ENCODE measurements around the gene RNF17. TPM values are rescaled to one million over a fixed set of nuclear protein-coding genes. Genes with fewer than 3 reads are reported as not detected.

The RNF17 gene
- polyA plus RNA-seq, 6 donors from 2014 or later: 0.21 to 0.34 TPM; not detected in 4

GRCh38 chr13:24875566-24875965 is 111.6 kb downstream of the RNF17 start:
- Mint-ChIP-seq H3K4me1 (no peaks in the 10 kb centered on the region), H3K27me3 (peaks cover 16 to 28% (median 23%) of the 10 kb centered on the region in 3 donors), H3K4me3 (no peak overlapping the region), H3K27ac (no peak overlapping the region), H3K36me3 (no peaks in the 10 kb centered on the region), H3K9me3 (no peaks in the 10 kb centered on the region)
- DNase-seq (no peak), ATAC-seq (ENCODE audit: low read depth in 2 of 2) (no peak)

- no peaks in the 10 kb centered on the region for H3K4me1 Mint-ChIP-seq
- H3K36me3 Mint-ChIP-seq: no peaks in the 10 kb centered on the region
- H3K27me3 Mint-ChIP-seq: peaks cover 12 to 23% (median 22%) of the 10 kb centered on the region in 3 donors
- ATAC-seq (ENCODE audit: low read depth in 2 of 2) (no peak), DNase-seq (no peak)
- H3K27ac Mint-ChIP-seq: peak overlapping the region in 1 of 6 donors; percentile 3
- H3K9me3 Mint-ChIP-seq: no peaks in the 10 kb centered on the region
- H3K4me3 Mint-ChIP-seq: no peak overlapping the region
Measured at GRCh38 chr13:24877531-24877930, 113.6 kb downstream of the RNF17 start.

DNA sequence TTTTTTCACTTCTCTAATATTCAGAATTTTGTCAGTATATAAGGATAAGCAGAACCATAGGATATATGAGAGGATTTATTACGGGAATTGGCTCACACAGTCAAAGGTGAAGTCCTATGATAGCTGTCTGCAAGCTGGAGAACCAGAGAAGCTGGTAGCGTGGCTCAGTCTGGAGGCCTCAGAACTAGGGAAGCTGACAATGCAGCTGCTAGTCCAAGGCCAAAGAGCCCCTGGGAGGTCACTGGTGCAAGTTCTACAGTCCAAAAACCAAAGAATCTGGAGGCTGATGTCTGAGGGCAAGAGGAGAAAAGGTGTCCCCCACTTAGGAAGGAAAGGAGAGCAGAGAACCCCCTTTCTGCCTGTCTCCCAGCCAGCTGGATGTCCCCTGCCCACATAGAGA is 114.4 kb downstream of the RNF17 start:
- ATAC-seq (ENCODE audit: low read depth in 2 of 2) (no peak), DNase-seq (no peak)
- H3K27ac Mint-ChIP-seq: no peak overlapping the region
- no peak overlapping the region for H3K4me3 Mint-ChIP-seq
- peaks cover 0 to 5% of the 10 kb centered on the region in 2 donors for H3K36me3 Mint-ChIP-seq
- H3K27me3 Mint-ChIP-seq: peaks cover 5 to 22% (median 15%) of the 10 kb centered on the region in 3 donors
- H3K9me3 Mint-ChIP-seq: no peaks in the 10 kb centered on the region
- H3K4me1 Mint-ChIP-seq: no peaks in the 10 kb centered on the region

GRCh38 chr13:24882665-24883064 is 118.7 kb downstream of the RNF17 start:
- Mint-ChIP-seq H3K4me1 (no peaks in the 10 kb centered on the region), H3K27me3 (no peaks in the 10 kb centered on the region), H3K4me3 (no peak overlapping the region), H3K36me3 (peaks cover 8 to 13% of the 10 kb centered on the region in 2 donors), H3K27ac (peak overlapping the region in 1 of 6 donors; percentile 63), H3K9me3 (no peaks in the 10 kb centered on the region)
- no peak for ATAC-seq (ENCODE audit: low read depth in 2 of 2)
- DNase-seq: no peak

GRCh38 chr13:24887759-24888158 is 123.8 kb downstream of the RNF17 start:
- no peak for DNase-seq
- Mint-ChIP-seq H3K36me3 (peaks cover 32 to 38% of the 10 kb centered on the region in 2 donors), H3K9me3 (no peaks in the 10 kb centered on the region), H3K4me3 (no peak overlapping the region), H3K27me3 (no peaks in the 10 kb centered on the region), H3K27ac (peak overlapping the region in 1 of 6 donors; percentile 49), H3K4me1 (peaks cover 0 to 14% (median 5%) of the 10 kb centered on the region in 3 donors)
- ATAC-seq (ENCODE audit: low read depth in 2 of 2): peak in 1 of 2 donors; percentile 34

GRCh38 chr13:24888291-24888931 is 124.4 kb downstream of the RNF17 start:
- Mint-ChIP-seq H3K27me3 (no peaks in the 10 kb centered on the region), H3K9me3 (no peaks in the 10 kb centered on the region), H3K4me1 (peaks cover 0 to 14% (median 5%) of the 10 kb centered on the region in 3 donors), H3K36me3 (peaks cover 28 to 45% of the 10 kb centered on the region in 2 donors), H3K27ac (no peak overlapping the region), H3K4me3 (no peak overlapping the region)
- DNase-seq: no peak
- no peak for ATAC-seq (ENCODE audit: low read depth in 2 of 2)

- no peak for ATAC-seq (ENCODE audit: low read depth in 2 of 2)
- Mint-ChIP-seq H3K4me1 (peaks cover 0 to 18% (median 5%) of the 10 kb centered on the region in 3 donors), H3K27me3 (no peaks in the 10 kb centered on the region), H3K9me3 (no peaks in the 10 kb centered on the region), H3K4me3 (no peak overlapping the region), H3K36me3 (peaks cover 24 to 58% of the 10 kb centered on the region in 2 donors), H3K27ac (peak overlapping the region in 1 of 6 donors; percentile 40)
- DNase-seq: no peak
Measured at GRCh38 chr13:24890256-24890655, 126.3 kb downstream of the RNF17 start.

GRCh38 chr13:24891476-24892108 is 127.6 kb downstream of the RNF17 start:
- Mint-ChIP-seq H3K27me3 (no peaks in the 10 kb centered on the region), H3K27ac (peak overlapping the region in 4 of 6 donors; percentile 17 to 64 (median 35)), H3K4me3 (no peak overlapping the region)

GRCh38 chr13:24892829-24893228 is 128.9 kb downstream of the RNF17 start:
- peaks cover 33 to 50% of the 10 kb centered on the region in 2 donors for H3K36me3 Mint-ChIP-seq
- H3K9me3 Mint-ChIP-seq: no peaks in the 10 kb centered on the region
- no peaks in the 10 kb centered on the region for H3K27me3 Mint-ChIP-seq
- DNase-seq (no peak), ATAC-seq (ENCODE audit: low read depth in 2 of 2) (no peak)
- peaks cover 0 to 18% (median 5%) of the 10 kb centered on the region in 3 donors for H3K4me1 Mint-ChIP-seq
- no peak overlapping the region for H3K4me3 Mint-ChIP-seq
- peak overlapping the region in 1 of 6 donors; percentile 79 for H3K27ac Mint-ChIP-seq

More at GRCh38 chr13:24891476-24892108, 127.6 kb downstream of the RNF17 start:
- DNase-seq (no peak), ATAC-seq (ENCODE audit: low read depth in 2 of 2) (no peak)
- Mint-ChIP-seq H3K4me1 (peaks cover 0 to 18% (median 5%) of the 10 kb centered on the region in 3 donors), H3K36me3 (peaks cover 29 to 50% of the 10 kb centered on the region in 2 donors), H3K9me3 (no peaks in the 10 kb centered on the region)

DNA sequence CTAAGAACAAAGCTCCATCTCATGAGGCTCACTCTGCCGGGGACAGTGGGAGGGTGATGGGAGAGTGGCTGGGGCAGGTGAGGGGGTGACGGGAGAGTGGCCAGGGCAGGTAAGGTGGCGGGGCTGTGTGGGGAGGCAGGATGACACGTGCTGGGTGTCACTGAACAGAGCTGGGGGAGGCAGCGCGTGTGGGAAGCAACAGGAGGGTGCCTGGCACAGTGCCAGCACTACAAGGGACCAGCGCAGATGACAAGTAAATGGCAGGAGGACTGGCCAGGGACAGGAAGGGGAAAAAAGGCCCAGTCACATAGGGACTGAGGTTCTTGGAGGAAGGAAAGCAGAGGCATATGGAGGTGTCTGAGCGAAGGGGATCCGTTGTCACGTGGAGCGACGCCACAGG is 129.9 kb downstream of the RNF17 start:
- H3K4me1 Mint-ChIP-seq: peaks cover 0 to 18% (median 3%) of the 10 kb centered on the region in 3 donors
- DNase-seq (no peak), ATAC-seq (ENCODE audit: low read depth in 2 of 2) (no peak)
- no peaks in the 10 kb centered on the region for H3K9me3 Mint-ChIP-seq
- no peaks in the 10 kb centered on the region for H3K27me3 Mint-ChIP-seq
- peak overlapping the region in 2 of 6 donors; percentile 45 to 65 for H3K27ac Mint-ChIP-seq
- H3K4me3 Mint-ChIP-seq: peak overlapping the region in 1 of 8 donors; percentile 43
- peaks cover 33 to 50% of the 10 kb centered on the region in 2 donors for H3K36me3 Mint-ChIP-seq

- Mint-ChIP-seq H3K36me3 (peaks cover 35 to 50% of the 10 kb centered on the region in 2 donors), H3K4me1 (peaks cover 0 to 18% (median 3%) of the 10 kb centered on the region in 3 donors), H3K9me3 (no peaks in the 10 kb centered on the region), H3K27ac (peak overlapping the region in 1 of 6 donors; percentile 65), H3K27me3 (no peaks in the 10 kb centered on the region), H3K4me3 (peak overlapping the region in 1 of 8 donors; percentile 43)
- ATAC-seq (ENCODE audit: low read depth in 2 of 2) (no peak), DNase-seq (no peak)
Measured at GRCh38 chr13:24894277-24894971, 130.5 kb downstream of the RNF17 start.

DNA sequence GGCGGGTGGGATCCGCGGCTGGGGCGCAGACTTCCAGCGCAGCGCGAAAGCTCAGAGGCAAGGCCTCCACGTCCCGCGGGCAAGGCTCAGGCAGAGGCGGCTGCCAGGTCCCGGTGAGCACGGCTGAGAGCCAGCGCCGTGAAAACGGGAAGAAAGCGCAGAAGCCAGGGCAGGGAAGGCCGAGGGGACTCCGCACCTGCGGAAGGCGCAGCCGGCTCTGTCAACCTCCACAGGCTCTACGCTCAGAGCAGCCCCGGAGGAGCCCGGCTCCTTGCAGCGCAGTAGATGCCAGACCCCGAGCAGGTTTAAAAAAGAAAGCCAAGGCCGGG is 131.0 kb downstream of the RNF17 start:
- no peak overlapping the region for H3K27ac Mint-ChIP-seq
- ATAC-seq (ENCODE audit: low read depth in 2 of 2): no peak
- H3K4me1 Mint-ChIP-seq: peaks cover 1 to 16% (median 5%) of the 10 kb centered on the region in 3 donors
- peaks cover 0 to under 1% (median 0%) of the 10 kb centered on the region in 7 donors for H3K9me3 Mint-ChIP-seq
- H3K27me3 Mint-ChIP-seq: no peaks in the 10 kb centered on the region
- DNase-seq: no peak
- H3K4me3 Mint-ChIP-seq: no peak overlapping the region
- H3K36me3 Mint-ChIP-seq: peaks cover 36 to 52% of the 10 kb centered on the region in 2 donors

DNA sequence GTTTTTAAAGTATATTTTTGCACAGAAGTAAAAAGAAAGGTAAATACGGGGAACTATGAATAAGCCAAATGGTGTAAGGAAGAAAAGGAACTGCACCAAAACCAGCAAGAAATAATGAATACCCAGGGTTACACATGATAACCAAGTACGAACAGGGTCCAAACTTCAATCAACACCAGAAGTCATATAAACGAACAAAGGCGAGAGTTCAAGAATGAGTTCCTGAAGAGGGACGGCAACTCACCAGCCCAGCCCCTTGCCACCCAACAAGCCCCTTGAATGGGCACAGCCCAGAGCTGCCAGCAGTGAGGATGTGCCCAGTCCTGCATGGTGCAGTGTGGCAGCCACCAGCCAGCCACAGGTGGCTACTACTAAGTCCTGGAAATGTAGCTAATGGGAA is 132.1 kb downstream of the RNF17 start:
- DNase-seq (no peak), ATAC-seq (ENCODE audit: low read depth in 2 of 2) (no peak)
- H3K4me1 Mint-ChIP-seq: peaks cover 12 to 20% (median 15%) of the 10 kb centered on the region in 3 donors
- no peaks in the 10 kb centered on the region for H3K27me3 Mint-ChIP-seq
- no peak overlapping the region for H3K27ac Mint-ChIP-seq
- peaks cover 0 to 3% (median 0%) of the 10 kb centered on the region in 7 donors for H3K9me3 Mint-ChIP-seq
- peaks cover 36 to 52% of the 10 kb centered on the region in 2 donors for H3K36me3 Mint-ChIP-seq
- no peak overlapping the region for H3K4me3 Mint-ChIP-seq
